Measurements from ENCODE around the gene CNR1. TPM values are rescaled to one million over a fixed set of nuclear protein-coding genes. Genes with fewer than 3 reads are reported as not detected.

The CNR1 gene
- total RNA-seq, 2 experiments from 2014 or later: not detected

DNA sequence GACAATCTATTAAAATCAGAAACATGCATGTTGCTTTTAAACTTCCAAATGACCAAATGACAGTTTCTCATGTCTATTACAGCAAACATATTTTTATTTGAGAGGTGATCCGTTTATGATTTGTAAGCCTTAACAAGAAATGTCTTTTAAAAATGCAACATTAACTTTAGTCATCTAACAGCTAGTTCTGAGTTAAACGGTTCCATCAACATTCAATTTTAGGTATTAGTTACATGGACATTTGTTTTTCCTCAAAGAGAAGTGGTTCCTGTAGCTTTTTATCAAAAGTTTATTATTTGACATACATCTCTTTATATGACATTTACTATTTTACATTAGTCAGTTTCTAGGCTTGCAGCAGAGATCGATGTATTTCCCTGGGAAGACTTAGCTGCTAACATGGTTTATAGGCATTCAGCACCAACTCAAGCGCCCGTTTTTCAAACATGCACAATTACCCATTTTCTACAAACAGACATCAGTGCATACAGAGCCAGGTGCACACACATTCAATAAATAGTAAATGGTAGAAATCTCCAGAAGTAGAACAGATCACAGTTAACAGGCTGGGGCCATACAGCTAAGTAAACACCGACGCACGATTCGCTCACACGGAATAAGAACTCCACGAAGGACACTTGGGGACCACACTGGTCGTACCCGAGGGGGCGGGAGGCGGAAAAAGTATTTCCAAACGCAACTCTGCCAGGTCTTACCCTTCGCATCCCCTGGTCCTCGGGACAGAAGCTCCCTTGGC, 882 bp downstream of the CNR1 start:
- Mint-ChIP-seq H3K4me1 (peaks cover 12% of the 10 kb centered on the region), H3K4me3 (peak overlapping the region; percentile 14)
- CTCF ChIA-PET: no interaction called here

DNA sequence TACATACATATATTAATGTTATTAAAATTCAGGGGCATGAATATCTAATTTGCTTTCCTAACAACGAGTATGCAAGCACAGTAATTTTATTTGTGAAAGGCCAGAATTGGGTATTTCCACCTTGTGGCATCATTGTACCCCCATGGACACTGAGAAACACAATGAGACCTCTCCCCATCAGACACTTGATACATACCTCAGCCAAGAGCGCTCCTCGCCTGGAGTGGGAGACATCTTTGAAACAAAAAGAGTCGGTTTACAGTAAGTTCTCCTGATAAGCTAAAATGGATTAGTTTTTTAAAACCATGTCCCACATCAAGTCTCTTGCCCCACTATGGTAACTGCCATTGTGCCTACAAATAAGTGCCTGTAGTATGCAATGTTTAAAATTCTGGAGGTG, 2.1 kb downstream of the CNR1 start:
- peaks cover 67% of the 10 kb centered on the region for H3K27me3 Mint-ChIP-seq
- no peak overlapping the region for H3K27ac Mint-ChIP-seq
- CTCF ChIA-PET: no interaction called here
- no peaks in the 10 kb centered on the region for H3K9me3 Mint-ChIP-seq (ENCODE audit: low read depth)
- H3K4me3 Mint-ChIP-seq: no peak overlapping the region
- no peak for ATAC-seq
- H3K36me3 Mint-ChIP-seq: peaks cover 1% of the 10 kb centered on the region
- no peak for DNase-seq
- peaks cover 12% of the 10 kb centered on the region for H3K4me1 Mint-ChIP-seq

More for the DNA sequence above, 882 bp downstream of the CNR1 start:
- Mint-ChIP-seq H3K27me3 (peaks cover 75% of the 10 kb centered on the region), H3K36me3 (peaks cover 1% of the 10 kb centered on the region), H3K27ac (no peak overlapping the region), H3K9me3 (ENCODE audit: low read depth) (no peaks in the 10 kb centered on the region)
- DNase-seq (no peak), ATAC-seq (no peak)

DNA sequence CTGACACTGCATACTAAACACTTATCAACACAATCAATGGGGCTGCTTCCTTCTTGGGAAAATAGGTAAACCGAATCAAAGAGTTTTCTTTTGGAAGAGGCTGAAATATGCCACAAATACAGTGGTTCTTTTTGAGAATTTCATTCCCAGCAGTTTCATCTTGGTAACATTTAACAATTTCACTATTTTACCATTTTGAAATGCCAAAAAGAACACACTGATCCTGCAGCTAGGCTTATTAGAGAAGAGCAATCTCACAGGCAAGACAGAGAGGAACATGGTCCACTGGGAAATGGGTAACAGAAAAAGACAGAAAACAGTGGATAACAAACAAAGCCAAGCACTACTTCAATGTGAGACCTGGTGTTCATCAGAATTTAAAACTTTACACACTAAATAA, 2.5 kb downstream of the CNR1 start:
- Mint-ChIP-seq H3K27me3 (peaks cover 63% of the 10 kb centered on the region), H3K36me3 (peaks cover 1% of the 10 kb centered on the region), H3K9me3 (ENCODE audit: low read depth) (no peaks in the 10 kb centered on the region), H3K27ac (no peak overlapping the region), H3K4me3 (no peak overlapping the region), H3K4me1 (peaks cover 12% of the 10 kb centered on the region)
- DNase-seq: no peak
- CTCF ChIA-PET: no interaction called here
- ATAC-seq: no peak

DNA sequence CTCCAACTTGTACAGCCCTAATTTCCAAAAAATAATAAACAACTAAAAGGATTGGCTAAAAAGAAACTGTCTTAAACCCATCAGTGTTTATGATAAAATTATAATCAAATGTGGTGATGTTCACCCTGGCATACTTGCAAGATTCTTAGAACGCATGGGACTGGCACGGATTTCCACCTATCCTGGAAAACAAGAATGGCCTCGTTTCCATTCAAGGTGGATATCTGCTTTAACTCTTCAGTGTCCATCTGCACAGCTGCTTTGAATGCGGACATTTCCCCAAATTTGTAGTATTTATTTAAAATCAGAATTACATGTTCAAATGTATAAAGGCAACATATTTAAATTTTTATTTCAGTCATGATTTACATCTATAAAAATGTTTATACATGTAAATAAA, 4.2 kb downstream of the CNR1 start:
- ATAC-seq: no peak

DNA sequence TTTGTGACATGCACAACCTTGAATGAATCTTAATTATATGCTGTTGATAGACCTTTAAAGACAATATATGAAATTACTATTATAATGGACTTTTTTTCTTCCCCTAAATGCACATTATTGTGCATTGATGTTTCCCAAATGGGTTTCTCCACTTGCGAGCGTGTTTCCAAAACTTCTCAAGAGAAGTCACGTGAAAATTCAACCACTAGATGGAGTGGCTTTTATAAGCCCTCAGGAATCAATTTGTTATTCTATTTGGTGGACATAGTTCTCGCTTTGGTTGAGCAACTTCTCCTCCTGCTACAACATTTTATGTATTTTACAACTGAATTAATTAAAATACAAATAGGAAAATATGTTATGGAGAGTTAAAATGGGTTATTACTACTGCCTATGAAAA, 9.0 kb downstream of the CNR1 start:
- DNase-seq (no peak), ATAC-seq (no peak)
- Mint-ChIP-seq H3K9me3 (ENCODE audit: low read depth) (no peaks in the 10 kb centered on the region), H3K27ac (no peak overlapping the region), H3K36me3 (no peaks in the 10 kb centered on the region), H3K27me3 (peaks cover 21% of the 10 kb centered on the region), H3K4me1 (no peaks in the 10 kb centered on the region), H3K4me3 (no peak overlapping the region)
- CTCF ChIA-PET: no interaction called here

More for the DNA sequence above, 4.2 kb downstream of the CNR1 start:
- no peak overlapping the region for H3K4me3 Mint-ChIP-seq
- H3K4me1 Mint-ChIP-seq: peaks cover 8% of the 10 kb centered on the region
- H3K27ac Mint-ChIP-seq: no peak overlapping the region
- CTCF ChIA-PET: no interaction called here
- peaks cover 51% of the 10 kb centered on the region for H3K27me3 Mint-ChIP-seq
- no peaks in the 10 kb centered on the region for H3K9me3 Mint-ChIP-seq (ENCODE audit: low read depth)
- H3K36me3 Mint-ChIP-seq: no peaks in the 10 kb centered on the region
- DNase-seq: no peak

DNA sequence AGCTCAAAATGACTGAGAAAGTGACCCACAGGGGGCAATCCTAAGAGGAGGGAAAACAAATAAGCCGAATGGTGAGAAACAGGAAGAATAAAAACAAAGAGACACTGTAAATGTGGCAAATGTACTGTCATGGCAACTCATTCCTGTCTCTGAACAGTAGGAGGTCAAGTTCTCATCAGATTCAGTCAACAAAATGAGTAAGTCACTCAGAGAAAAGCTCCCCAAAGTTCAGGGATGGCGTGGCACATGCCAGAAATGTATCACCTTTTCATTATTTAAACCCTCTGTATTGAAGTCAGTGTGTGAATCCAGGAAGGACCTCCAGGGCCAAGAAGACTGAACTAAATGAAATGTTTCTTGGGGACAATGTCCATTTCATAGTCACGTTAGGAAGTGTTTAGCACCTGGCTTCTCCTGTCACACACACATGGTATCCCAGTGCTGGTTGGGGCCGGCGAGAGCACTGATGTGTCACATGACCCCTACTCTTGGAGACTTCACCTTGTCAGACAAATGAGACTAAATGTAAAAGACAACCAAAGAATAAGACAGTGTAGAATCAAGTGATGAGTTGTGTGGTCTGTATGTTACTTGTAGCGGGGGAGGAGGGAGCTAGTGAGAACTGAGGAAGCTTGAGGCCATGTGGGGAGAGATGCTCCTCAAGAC, 20.7 kb downstream of the CNR1 start:
- H3K4me3 Mint-ChIP-seq: no peak overlapping the region
- CTCF ChIA-PET: no interaction called here
- no peaks in the 10 kb centered on the region for H3K4me1 Mint-ChIP-seq
- no peak overlapping the region for H3K27ac Mint-ChIP-seq
- DNase-seq (no peak), ATAC-seq (no peak)
- peaks cover 7% of the 10 kb centered on the region for H3K27me3 Mint-ChIP-seq
- no peaks in the 10 kb centered on the region for H3K9me3 Mint-ChIP-seq (ENCODE audit: low read depth)
- H3K36me3 Mint-ChIP-seq: no peaks in the 10 kb centered on the region

DNA sequence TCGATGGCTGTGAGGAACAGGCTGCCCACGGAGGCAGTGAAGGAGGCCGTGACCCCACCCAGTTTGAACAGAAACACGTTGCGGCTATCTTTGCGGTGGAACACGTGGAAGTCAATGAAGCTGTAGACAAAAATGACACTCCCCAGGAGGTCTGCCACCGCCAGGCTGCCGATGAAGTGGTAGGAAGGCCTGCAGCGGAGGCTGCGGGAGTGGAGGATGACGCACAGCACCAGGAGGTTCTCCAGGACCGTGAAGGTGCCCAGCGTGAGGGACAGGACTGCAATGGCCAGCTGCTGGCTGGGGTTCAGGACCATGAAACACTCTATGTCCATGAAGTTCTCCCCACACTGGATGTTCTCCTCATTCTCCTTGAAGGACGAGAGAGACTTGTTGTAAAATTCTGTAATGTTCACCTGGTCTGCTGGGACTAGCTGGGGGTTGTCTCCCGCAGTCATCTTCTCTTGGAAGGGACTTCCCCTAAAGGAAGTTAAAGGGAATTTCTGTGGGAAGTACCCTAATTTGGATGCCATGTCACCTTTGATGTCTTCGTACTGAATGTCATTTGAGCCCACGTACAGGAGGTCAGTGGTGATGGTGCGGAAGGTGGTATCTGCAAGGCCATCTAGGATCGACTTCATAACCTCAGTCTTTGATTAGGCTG, 21.4 kb downstream of the CNR1 start:
- Mint-ChIP-seq H3K4me1 (no peaks in the 10 kb centered on the region), H3K27ac (no peak overlapping the region), H3K36me3 (no peaks in the 10 kb centered on the region), H3K9me3 (ENCODE audit: low read depth) (no peaks in the 10 kb centered on the region), H3K4me3 (no peak overlapping the region), H3K27me3 (peaks cover 6% of the 10 kb centered on the region)
- CTCF ChIA-PET: no interaction called here
- ATAC-seq (no peak), DNase-seq (no peak)

DNA sequence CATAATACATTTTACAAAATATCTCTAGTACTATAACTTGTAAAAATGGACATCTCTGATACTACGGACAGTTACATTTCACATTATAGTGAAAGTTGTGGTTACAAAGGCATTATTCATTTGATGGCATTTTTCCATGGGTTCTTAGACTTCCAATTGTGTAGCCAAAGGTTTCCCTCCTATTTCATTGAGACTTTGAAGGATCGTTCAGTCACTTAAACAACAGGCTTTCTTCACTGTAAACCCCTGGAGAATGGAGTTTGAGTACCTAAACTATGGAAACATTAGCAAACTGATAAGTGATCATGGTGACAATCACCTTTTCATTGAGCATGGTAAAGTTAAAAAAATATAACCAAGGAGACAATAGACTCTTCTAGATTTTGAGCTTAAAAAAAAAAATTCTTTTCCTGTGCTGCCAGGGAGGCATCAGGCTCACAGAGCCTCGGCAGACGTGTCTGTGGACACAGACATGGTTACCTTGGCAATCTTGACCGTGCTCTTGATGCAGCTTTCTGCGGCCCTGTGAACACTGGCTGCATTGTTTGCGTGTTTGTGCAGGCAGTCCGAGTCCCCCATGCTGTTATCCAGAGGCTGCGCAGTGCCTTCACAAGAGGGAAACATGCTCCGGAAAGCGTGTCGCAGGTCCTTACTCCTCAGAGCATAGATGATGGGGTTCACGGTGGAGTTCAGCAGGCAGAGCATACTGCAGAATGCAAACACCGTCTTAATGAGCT, 22.6 kb downstream of the CNR1 start:
- ATAC-seq: no peak
- Mint-ChIP-seq H3K27me3 (peaks cover 2% of the 10 kb centered on the region), H3K36me3 (no peaks in the 10 kb centered on the region), H3K4me1 (no peaks in the 10 kb centered on the region), H3K9me3 (ENCODE audit: low read depth) (no peaks in the 10 kb centered on the region), H3K27ac (no peak overlapping the region), H3K4me3 (no peak overlapping the region)
- DNase-seq: no peak
- CTCF ChIA-PET: no interaction called here

DNA sequence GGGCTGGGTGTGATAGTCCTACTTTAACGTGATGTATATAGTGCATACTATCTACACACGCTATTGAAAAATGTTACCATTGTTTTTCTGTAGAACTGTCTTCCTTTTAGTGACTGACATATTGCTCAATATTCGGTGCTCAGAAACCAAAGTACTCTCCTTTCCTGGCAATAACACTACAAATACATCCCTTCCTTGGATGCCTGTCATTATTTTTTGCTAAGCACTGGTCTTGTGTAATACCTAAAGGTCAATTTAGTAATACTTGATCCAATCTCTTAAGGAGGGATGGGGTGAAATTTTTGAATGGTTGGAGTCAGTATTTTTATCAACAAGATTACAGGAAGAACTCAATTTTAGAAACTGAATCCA, 23.9 kb downstream of the CNR1 start:
- Mint-ChIP-seq H3K27ac (no peak overlapping the region), H3K4me3 (no peak overlapping the region), H3K36me3 (no peaks in the 10 kb centered on the region), H3K4me1 (no peaks in the 10 kb centered on the region), H3K27me3 (peaks cover 3% of the 10 kb centered on the region), H3K9me3 (ENCODE audit: low read depth) (no peaks in the 10 kb centered on the region)
- CTCF ChIA-PET: interaction anchor here (0.6 kb wide), 1 partner anchor 614 kb away, joined by 3 read pairs; no protein-coding TSS in a partner anchor
- no peak for ATAC-seq
- DNase-seq: no peak

DNA sequence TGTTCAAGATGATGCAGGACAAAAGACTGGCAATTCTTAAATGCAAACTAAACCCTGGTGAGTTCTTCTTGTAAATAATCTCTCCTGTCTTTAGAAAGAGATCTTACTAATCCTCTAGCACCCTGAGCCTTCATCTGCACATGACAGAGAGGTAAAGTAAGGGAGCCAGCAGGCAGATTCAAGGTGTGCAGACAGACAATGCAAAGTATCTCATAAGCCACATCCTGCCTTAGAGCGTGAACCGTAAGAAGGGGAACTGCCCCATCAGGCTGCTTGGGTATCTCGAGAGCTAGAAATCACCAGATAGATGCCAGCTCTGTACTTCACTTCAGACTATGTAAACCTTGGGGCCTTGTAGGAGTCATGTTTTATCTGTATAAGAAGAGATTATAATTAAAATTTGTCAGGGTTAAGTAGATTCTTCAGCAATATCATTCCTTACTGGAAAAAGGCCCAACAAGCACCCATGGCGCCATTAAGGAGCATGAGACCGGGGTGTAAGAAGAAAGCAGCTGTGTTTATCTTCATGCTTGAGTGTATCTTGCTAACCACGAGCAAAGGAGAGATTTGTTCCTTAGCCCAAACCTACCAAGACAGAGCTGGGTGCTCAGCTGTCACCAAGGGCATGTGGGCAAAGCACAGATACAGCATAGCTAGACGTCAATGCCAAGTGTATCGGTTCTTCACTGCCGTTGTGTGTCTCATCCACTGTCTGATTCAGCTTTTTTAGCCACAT, 24.4 kb downstream of the CNR1 start:
- Mint-ChIP-seq H3K4me1 (no peaks in the 10 kb centered on the region), H3K36me3 (no peaks in the 10 kb centered on the region), H3K9me3 (ENCODE audit: low read depth) (no peaks in the 10 kb centered on the region), H3K27me3 (peaks cover 6% of the 10 kb centered on the region), H3K4me3 (no peak overlapping the region), H3K27ac (no peak overlapping the region)
- DNase-seq (no peak), ATAC-seq (no peak)
- CTCF ChIA-PET: interaction anchor here (0.6 kb wide), 1 partner anchor 614 kb away, joined by 3 read pairs; no protein-coding TSS in a partner anchor

DNA sequence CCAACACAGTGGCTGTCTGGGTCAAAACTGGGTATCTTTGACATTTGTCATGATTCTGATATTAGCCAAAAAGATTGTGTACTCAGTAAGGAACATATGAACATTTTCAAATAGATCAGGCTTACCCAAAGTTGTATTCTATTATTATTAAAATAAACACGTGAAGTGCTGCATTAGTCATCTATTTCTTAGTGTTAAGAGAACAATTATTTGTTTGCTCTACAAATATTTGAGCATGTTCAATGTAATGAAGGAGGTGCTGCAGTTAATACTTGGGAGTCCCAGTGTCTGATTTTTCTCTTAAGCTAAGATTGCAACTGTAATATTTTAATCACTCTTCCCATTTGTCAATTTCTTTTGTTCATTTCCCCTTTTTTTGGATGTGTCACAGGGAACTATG, 28.2 kb downstream of the CNR1 start:
- H3K27ac Mint-ChIP-seq: no peak overlapping the region
- CTCF ChIA-PET: no interaction called here
- no peaks in the 10 kb centered on the region for H3K4me1 Mint-ChIP-seq
- DNase-seq (no peak), ATAC-seq (no peak)
- H3K4me3 Mint-ChIP-seq: no peak overlapping the region
- no peaks in the 10 kb centered on the region for H3K36me3 Mint-ChIP-seq
- H3K9me3 Mint-ChIP-seq (ENCODE audit: low read depth): no peaks in the 10 kb centered on the region
- peaks cover 15% of the 10 kb centered on the region for H3K27me3 Mint-ChIP-seq

DNA sequence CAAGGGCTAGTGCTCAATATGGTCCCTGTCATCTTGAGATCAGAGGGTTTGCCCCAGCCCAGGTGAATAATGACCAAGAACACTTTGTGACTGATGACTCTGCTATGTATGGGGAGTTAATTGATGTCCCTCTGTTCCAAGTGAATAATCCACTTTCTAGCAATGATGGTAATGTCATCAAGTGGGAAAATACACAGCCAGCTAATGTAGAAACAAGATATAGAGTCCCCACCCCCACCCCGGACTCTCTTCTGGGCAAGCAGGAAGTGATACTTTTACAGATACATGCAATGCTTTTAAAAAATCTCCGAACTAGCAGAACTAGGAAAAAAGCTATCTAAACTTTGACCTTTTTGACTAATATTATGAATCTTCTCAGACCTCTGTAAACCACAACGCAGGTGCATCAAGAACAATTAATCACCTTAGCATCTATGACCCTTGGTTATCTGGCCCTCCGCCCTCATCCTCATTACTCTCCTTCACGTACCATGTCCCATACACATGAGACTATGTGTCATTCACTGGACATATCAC, 30.5 kb downstream of the CNR1 start:
- H3K27me3 Mint-ChIP-seq: peaks cover 17% of the 10 kb centered on the region
- CTCF ChIA-PET: no interaction called here
- H3K4me1 Mint-ChIP-seq: no peaks in the 10 kb centered on the region
- ATAC-seq (no peak), DNase-seq (no peak)
- H3K36me3 Mint-ChIP-seq: no peaks in the 10 kb centered on the region
- no peaks in the 10 kb centered on the region for H3K9me3 Mint-ChIP-seq (ENCODE audit: low read depth)
- no peak overlapping the region for H3K27ac Mint-ChIP-seq
- H3K4me3 Mint-ChIP-seq: no peak overlapping the region

DNA sequence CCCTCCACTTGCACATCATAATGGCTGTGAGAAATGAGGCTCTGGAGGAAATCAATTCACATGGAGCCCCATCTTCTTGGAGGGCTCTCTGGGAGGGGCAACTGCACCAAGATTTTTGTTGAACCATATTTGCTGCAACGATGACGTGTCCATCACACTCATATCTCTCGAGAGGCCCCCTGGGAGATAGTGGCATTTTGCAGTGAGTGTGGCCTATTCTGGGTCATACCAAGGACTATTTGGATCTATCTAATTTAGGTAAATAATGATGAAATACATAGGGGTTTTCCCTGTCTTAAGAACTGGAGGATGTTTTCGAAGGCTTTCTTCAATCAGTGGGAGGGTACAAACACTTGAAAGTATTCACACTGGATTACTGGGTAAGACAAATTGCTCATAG, 31.6 kb downstream of the CNR1 start:
- H3K27me3 Mint-ChIP-seq: peaks cover 17% of the 10 kb centered on the region
- CTCF ChIA-PET: no interaction called here
- H3K4me3 Mint-ChIP-seq: no peak overlapping the region
- H3K9me3 Mint-ChIP-seq (ENCODE audit: low read depth): no peaks in the 10 kb centered on the region
- H3K36me3 Mint-ChIP-seq: no peaks in the 10 kb centered on the region
- H3K27ac Mint-ChIP-seq: no peak overlapping the region
- DNase-seq (no peak), ATAC-seq (no peak)
- no peaks in the 10 kb centered on the region for H3K4me1 Mint-ChIP-seq
